ENCODE measurements around the gene RPS6KB2. TPM values are rescaled to one million over a fixed set of nuclear protein-coding genes. Genes with fewer than 3 reads are reported as not detected.

The RPS6KB2 gene
- total and polyA plus RNA-seq, 2 donors (not counting 1 experiment from before 2014, with no cell fraction given) = 81.8 to 131 TPM

GRCh38 chr11:67453816-67454732 lies 25.8 kb downstream of the RPS6KB2 start:
- POLR2A ChIA-PET = interaction anchor here (1.0 to 2.4 kb wide), 3 partner anchors 11 to 17 kb away, joined by 3 to 7 read pairs (median 3); partner anchors contain the start of gene PTPRCAP

More at GRCh38 chr11:67453816-67454732, 25.8 kb downstream of the RPS6KB2 start:
- no peaks in the 10 kb centered on the region for H3K27me3 ChIP-seq (replicated peaks in 1 of 4; ENCODE audit: control extremely low read depth in 1 of 4, control insufficient read depth in 3 of 4, insufficient read depth in 4 of 4, low read length in 3 of 4)
- no peaks in the 10 kb centered on the region for H4K20me1 ChIP-seq (ENCODE audit: control insufficient read depth, insufficient read depth, low read length, poor library complexity, severe bottlenecking)
- no peak overlapping the region for H3K4me3 Mint-ChIP-seq
- peak; percentile 14 for ATAC-seq (ENCODE audit: low read depth)
- no peak for DNase-seq
- H3K4me1 ChIP-seq (ENCODE audit: control insufficient read depth in 2 of 2, insufficient read depth in 2 of 2, low read length in 2 of 2) = peaks cover 55 to 89% of the 10 kb centered on the region in 2 donors
- H3K27ac Mint-ChIP-seq = no peak overlapping the region
- no peaks in the 10 kb centered on the region for H3K27me3 Mint-ChIP-seq
- H3K4me2 ChIP-seq (replicated peaks; ENCODE audit: low read depth, low read length, poor library complexity, severe bottlenecking) = peak overlapping the region; percentile 25
- 77% methylated on average over 12 of the region's 21 CpGs for WGBS (ENCODE audit: insufficient coverage)
- no peak overlapping the region for H3K27ac ChIP-seq (ENCODE audit: low read length in 2 of 2)
- intact Hi-C loops (cut with micrococcal nuclease) = no loop called here
- no peaks in the 10 kb centered on the region for H3K9me3 Mint-ChIP-seq (ENCODE audit: insufficient read depth)
- H3K9me3 ChIP-seq (ENCODE audit: control extremely low read depth in 1 of 3, control insufficient read depth in 2 of 3, insufficient read depth in 1 of 3, low read length in 2 of 3) = no peaks in the 10 kb centered on the region
- peaks cover 43% of the 10 kb centered on the region for H3K4me1 Mint-ChIP-seq
- H3K9ac ChIP-seq (ENCODE audit: low read length) = no peak overlapping the region
- peaks cover 73% of the 10 kb centered on the region for H3K79me2 ChIP-seq (ENCODE audit: control insufficient read depth, insufficient read depth, low read length)
- CTCF ChIA-PET = interaction anchor here (1.3 to 2.3 kb wide), 2 partner anchors 15 to 16 kb away, joined by 3 to 7 read pairs; partner anchors contain the start of genes PTPRCAP and TMEM134
- H3K4me3 ChIP-seq (ENCODE audit: control extremely low read depth in 1 of 5, extremely low read depth in 1 of 5, insufficient read depth in 1 of 5, low read depth in 2 of 5, low read length in 4 of 5) = no peak overlapping the region
- no peaks in the 10 kb centered on the region for H3K36me3 ChIP-seq (replicated peaks in 1 of 2; ENCODE audit: control extremely low read depth in 1 of 2, control insufficient read depth in 1 of 2, extremely low read depth in 1 of 2, insufficient read depth in 2 of 2, low read length in 1 of 2)
- no peak overlapping the region for H2AFZ ChIP-seq (ENCODE audit: insufficient read depth, low read depth, low read length, poor library complexity, severe bottlenecking)
- TF ChIP-seq EZH2 (IDR thresholded peaks at IDR 0.05; ENCODE audit: borderline replicate concordance, insufficient read depth, low read depth, low read length, poor library complexity, severe bottlenecking) (no peak), CTCF (IDR thresholded peaks at IDR 0.05) (no peak)
